ENCODE data around the gene F11. TPM values are rescaled to one million over a fixed set of nuclear protein-coding genes. Genes with fewer than 3 reads are reported as not detected.

Gene F11
- total and polyA plus RNA-seq, 4 donors: 2.8 to 12.9 (median 6.7) TPM

DNA sequence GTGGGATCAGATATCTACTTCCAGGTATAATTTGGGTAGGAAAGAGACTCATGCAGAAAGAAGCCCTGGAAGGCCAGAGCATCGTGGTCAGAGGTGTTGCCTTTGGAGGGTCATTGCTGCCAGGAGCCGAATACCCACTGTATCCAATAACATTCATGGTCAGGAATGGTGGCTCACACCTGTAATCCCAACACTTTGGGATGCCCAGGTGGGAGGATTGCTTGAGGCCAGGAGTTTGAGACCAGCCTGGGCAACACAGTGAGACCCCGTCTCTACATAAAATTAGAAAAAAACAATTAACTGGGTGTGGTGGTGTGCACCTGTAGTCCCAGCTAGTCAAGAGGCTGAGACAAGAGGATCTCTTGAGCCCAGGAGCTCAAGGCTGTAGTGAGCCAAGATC lies 10.9 kb upstream of the F11 start:
- Histone ChIP-seq H3K36me3 (ENCODE audit: control insufficient read depth in 4 of 4, insufficient read depth in 4 of 4, low read length in 4 of 4) (no peaks in the 10 kb centered on the region), H3K9me3 (ENCODE audit: control insufficient read depth in 4 of 4, insufficient read depth in 3 of 4, low read length in 3 of 4) (peaks cover 0 to 4% (median 0%) of the 10 kb centered on the region in 4 donors), H3K4me1 (ENCODE audit: control insufficient read depth in 5 of 5, insufficient read depth in 5 of 5, low read length in 5 of 5) (peaks cover 0 to 4% (median 1%) of the 10 kb centered on the region in 5 donors), H3K27ac (ENCODE audit: low read depth in 1 of 2, low read length in 1 of 2) (no peak overlapping the region), H3K9ac (ENCODE audit: insufficient read depth in 1 of 2, low read length in 2 of 2) (no peak overlapping the region), H3K4me3 (no peak overlapping the region), H3K27me3 (ENCODE audit: control insufficient read depth in 3 of 3, insufficient read depth in 3 of 3, low read length in 2 of 3) (no peaks in the 10 kb centered on the region)
- TF ChIP-seq, protein P1, sequence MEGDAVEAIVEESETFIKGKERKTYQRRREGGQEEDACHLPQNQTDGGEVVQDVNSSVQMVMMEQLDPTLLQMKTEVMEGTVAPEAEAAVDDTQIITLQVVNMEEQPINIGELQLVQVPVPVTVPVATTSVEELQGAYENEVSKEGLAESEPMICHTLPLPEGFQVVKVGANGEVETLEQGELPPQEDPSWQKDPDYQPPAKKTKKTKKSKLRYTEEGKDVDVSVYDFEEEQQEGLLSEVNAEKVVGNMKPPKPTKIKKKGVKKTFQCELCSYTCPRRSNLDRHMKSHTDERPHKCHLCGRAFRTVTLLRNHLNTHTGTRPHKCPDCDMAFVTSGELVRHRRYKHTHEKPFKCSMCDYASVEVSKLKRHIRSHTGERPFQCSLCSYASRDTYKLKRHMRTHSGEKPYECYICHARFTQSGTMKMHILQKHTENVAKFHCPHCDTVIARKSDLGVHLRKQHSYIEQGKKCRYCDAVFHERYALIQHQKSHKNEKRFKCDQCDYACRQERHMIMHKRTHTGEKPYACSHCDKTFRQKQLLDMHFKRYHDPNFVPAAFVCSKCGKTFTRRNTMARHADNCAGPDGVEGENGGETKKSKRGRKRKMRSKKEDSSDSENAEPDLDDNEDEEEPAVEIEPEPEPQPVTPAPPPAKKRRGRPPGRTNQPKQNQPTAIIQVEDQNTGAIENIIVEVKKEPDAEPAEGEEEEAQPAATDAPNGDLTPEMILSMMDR (IDR thresholded peaks at IDR 0.05; ENCODE audit: control extremely low read depth, extremely low read depth): no peak
- ATAC-seq (ENCODE audit: insufficient read depth, low FRiP score) (no peak), DNase-seq (no peak)
- 92 to 96% methylated on average over 3 of the region's 3 CpGs for WGBS, 2 donors

DNA sequence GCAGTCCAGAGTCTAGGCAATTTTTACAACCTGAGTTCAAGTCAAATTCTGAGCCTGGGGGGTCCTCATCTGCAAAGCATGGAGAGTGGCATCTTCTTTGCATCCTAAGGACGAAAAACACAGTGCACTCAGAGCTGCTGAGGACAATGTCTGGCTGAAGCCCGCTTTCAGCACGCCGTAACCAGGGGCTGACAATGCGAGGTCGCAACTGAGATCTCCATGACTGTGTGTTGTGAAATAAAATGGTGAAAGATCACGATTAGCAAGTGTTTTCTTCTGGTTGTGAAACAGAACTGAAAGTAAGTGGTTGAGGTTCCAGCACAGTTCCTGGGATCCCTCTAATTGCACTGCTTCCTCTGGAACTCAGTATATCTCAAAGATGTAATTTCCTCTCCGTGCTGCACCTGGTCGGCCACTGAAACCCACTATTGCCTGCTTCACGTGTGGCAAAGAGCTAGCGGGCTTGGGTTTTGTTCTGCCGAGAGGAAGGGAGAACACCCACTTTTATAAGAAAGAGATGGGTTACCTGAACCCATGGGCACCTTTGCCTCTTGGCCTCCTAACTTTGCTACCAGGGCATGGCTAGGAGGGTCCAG lies 7.7 kb upstream of the F11 start:
- Histone ChIP-seq H3K27me3 (ENCODE audit: control insufficient read depth in 3 of 3, insufficient read depth in 3 of 3, low read length in 2 of 3) (no peaks in the 10 kb centered on the region), H3K36me3 (ENCODE audit: control insufficient read depth in 4 of 4, insufficient read depth in 4 of 4, low read length in 4 of 4) (no peaks in the 10 kb centered on the region), H3K9me3 (ENCODE audit: control insufficient read depth in 4 of 4, insufficient read depth in 3 of 4, low read length in 3 of 4) (peaks cover 0 to 4% (median 0%) of the 10 kb centered on the region in 4 donors), H3K9ac (ENCODE audit: insufficient read depth in 1 of 2, low read length in 2 of 2) (no peak overlapping the region), H3K4me1 (ENCODE audit: control insufficient read depth in 5 of 5, insufficient read depth in 5 of 5, low read length in 5 of 5) (peaks cover 0 to 5% (median 2%) of the 10 kb centered on the region in 5 donors), H3K4me3 (no peak overlapping the region), H3K27ac (ENCODE audit: low read depth in 1 of 2, low read length in 1 of 2) (no peak overlapping the region)
- TF ChIP-seq, protein P1 (IDR thresholded peaks at IDR 0.05; ENCODE audit: control extremely low read depth, extremely low read depth): no peak
- no peak for ATAC-seq (ENCODE audit: insufficient read depth, low FRiP score)
- WGBS, 2 donors: 79 to 85% methylated on average over 12 of the region's 12 CpGs
- DNase-seq: no peak

DNA sequence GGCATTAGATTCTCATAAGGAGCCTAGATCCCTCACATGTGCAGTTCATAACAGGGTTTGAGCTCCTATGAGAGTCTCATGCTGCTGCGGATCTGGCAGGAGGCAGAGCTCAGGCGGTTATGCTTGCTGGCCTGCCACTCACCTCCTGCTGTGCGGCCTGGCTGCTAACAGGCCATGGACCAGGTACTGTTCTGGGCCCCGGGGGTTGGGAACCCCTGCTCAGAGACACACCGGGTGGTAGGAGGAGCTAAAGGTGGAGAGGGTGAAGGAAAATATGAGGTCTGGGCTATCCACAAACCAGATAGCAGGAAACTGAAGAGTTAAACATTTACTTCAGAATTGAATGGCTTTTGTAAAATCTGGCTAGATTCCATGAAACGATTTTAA lies 5.9 kb upstream of the F11 start:
- Histone ChIP-seq H3K27ac (ENCODE audit: low read depth in 1 of 2, low read length in 1 of 2) (no peak overlapping the region), H3K36me3 (ENCODE audit: control insufficient read depth in 4 of 4, insufficient read depth in 4 of 4, low read length in 4 of 4) (no peaks in the 10 kb centered on the region), H3K9ac (ENCODE audit: insufficient read depth in 1 of 2, low read length in 2 of 2) (no peak overlapping the region), H3K9me3 (ENCODE audit: control insufficient read depth in 4 of 4, insufficient read depth in 3 of 4, low read length in 3 of 4) (peaks cover 0 to 4% (median 0%) of the 10 kb centered on the region in 4 donors), H3K4me1 (ENCODE audit: control insufficient read depth in 5 of 5, insufficient read depth in 5 of 5, low read length in 5 of 5) (peaks cover 0 to 5% (median 2%) of the 10 kb centered on the region in 5 donors), H3K4me3 (no peak overlapping the region), H3K27me3 (ENCODE audit: control insufficient read depth in 3 of 3, insufficient read depth in 3 of 3, low read length in 2 of 3) (no peaks in the 10 kb centered on the region)
- 73 to 83% methylated on average over 6 of the region's 6 CpGs for WGBS, 2 donors
- TF ChIP-seq, protein P1 (IDR thresholded peaks at IDR 0.05; ENCODE audit: control extremely low read depth, extremely low read depth): no peak
- ATAC-seq (ENCODE audit: insufficient read depth, low FRiP score) (no peak), DNase-seq (peak in 1 of 3 donors; percentile 29)

Data from lung (tissue), 12 donors.